HepG2 (cell line): ENCODE measurements around the gene ST3GAL2.

Experiments used
- NRL ChIP-seq: sonication (generic); formaldehyde crosslinking; IDR thresholded peaks from 2 replicates; pipeline ENCODE4 v1.5.0; 2020; ENCODE audit warnings: missing genetic modification reagents, mild to moderate bottlenecking, moderate library complexity, borderline replicate concordance
- RXRB ChIP-seq: IDR thresholded peaks from 2 replicates; pipeline ENCODE4 v1.6.1; 2016; ENCODE audit warnings: borderline replicate concordance, missing genetic modification reagents, missing compliant biosample characterization
- YY1 ChIP-seq: IDR thresholded peaks from 2 replicates; pipeline ENCODE4 v1.6.1; 2011; ENCODE audit warnings: low read length, low read depth, moderate library complexity, mild to moderate bottlenecking; ENCODE audit not compliant: insufficient read depth, insufficient replicate concordance
- ZNF747 ChIP-seq: sonication (generic); formaldehyde crosslinking; IDR thresholded peaks from 2 replicates; pipeline ENCODE4 v1.8.1; 2023; ENCODE audit warnings: missing genetic modification reagents, mild to moderate bottlenecking, borderline replicate concordance
- ZNF777 ChIP-seq: sonication (generic); formaldehyde crosslinking; IDR thresholded peaks from 2 replicates; pipeline ENCODE4 v1.4.0; 2020; ENCODE audit warnings: missing genetic modification reagents
- ZNF782 ChIP-seq: sonication (generic); formaldehyde crosslinking; IDR thresholded peaks from 2 replicates; pipeline ENCODE4 v1.4.0; 2020; ENCODE audit warnings: missing genetic modification reagents, mild to moderate bottlenecking, borderline replicate concordance
- TF ChIP-seq, protein P1 (sequence below): sonication (generic); formaldehyde crosslinking; IDR thresholded peaks from 2 replicates; pipeline ENCODE4 v1.5.0; 2020; ENCODE audit warnings: mild to moderate bottlenecking, missing genetic modification reagents, moderate library complexity
- TF ChIP-seq, protein P2 (sequence below): sonication (generic); formaldehyde crosslinking; IDR thresholded peaks from 2 replicates; pipeline ENCODE4 v1.4.0; 2020; ENCODE audit warnings: mild to moderate bottlenecking, missing genetic modification reagents

GRCh38 chr16:70402916-70403659 lies 35.8 kb downstream of the ST3GAL2 start:
- TF ChIP-seq, protein P1, sequence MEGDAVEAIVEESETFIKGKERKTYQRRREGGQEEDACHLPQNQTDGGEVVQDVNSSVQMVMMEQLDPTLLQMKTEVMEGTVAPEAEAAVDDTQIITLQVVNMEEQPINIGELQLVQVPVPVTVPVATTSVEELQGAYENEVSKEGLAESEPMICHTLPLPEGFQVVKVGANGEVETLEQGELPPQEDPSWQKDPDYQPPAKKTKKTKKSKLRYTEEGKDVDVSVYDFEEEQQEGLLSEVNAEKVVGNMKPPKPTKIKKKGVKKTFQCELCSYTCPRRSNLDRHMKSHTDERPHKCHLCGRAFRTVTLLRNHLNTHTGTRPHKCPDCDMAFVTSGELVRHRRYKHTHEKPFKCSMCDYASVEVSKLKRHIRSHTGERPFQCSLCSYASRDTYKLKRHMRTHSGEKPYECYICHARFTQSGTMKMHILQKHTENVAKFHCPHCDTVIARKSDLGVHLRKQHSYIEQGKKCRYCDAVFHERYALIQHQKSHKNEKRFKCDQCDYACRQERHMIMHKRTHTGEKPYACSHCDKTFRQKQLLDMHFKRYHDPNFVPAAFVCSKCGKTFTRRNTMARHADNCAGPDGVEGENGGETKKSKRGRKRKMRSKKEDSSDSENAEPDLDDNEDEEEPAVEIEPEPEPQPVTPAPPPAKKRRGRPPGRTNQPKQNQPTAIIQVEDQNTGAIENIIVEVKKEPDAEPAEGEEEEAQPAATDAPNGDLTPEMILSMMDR (CRISPR knock-in tag) = no peak
- TF ChIP-seq ZNF777 (CRISPR knock-in tag) (no peak), ZNF747 (no peak), RXRB (CRISPR knock-in tag) (no peak), ZNF782 (CRISPR knock-in tag) (no peak), NRL (CRISPR knock-in tag) (no peak), YY1 (no peak)
- TF ChIP-seq, protein P2, sequence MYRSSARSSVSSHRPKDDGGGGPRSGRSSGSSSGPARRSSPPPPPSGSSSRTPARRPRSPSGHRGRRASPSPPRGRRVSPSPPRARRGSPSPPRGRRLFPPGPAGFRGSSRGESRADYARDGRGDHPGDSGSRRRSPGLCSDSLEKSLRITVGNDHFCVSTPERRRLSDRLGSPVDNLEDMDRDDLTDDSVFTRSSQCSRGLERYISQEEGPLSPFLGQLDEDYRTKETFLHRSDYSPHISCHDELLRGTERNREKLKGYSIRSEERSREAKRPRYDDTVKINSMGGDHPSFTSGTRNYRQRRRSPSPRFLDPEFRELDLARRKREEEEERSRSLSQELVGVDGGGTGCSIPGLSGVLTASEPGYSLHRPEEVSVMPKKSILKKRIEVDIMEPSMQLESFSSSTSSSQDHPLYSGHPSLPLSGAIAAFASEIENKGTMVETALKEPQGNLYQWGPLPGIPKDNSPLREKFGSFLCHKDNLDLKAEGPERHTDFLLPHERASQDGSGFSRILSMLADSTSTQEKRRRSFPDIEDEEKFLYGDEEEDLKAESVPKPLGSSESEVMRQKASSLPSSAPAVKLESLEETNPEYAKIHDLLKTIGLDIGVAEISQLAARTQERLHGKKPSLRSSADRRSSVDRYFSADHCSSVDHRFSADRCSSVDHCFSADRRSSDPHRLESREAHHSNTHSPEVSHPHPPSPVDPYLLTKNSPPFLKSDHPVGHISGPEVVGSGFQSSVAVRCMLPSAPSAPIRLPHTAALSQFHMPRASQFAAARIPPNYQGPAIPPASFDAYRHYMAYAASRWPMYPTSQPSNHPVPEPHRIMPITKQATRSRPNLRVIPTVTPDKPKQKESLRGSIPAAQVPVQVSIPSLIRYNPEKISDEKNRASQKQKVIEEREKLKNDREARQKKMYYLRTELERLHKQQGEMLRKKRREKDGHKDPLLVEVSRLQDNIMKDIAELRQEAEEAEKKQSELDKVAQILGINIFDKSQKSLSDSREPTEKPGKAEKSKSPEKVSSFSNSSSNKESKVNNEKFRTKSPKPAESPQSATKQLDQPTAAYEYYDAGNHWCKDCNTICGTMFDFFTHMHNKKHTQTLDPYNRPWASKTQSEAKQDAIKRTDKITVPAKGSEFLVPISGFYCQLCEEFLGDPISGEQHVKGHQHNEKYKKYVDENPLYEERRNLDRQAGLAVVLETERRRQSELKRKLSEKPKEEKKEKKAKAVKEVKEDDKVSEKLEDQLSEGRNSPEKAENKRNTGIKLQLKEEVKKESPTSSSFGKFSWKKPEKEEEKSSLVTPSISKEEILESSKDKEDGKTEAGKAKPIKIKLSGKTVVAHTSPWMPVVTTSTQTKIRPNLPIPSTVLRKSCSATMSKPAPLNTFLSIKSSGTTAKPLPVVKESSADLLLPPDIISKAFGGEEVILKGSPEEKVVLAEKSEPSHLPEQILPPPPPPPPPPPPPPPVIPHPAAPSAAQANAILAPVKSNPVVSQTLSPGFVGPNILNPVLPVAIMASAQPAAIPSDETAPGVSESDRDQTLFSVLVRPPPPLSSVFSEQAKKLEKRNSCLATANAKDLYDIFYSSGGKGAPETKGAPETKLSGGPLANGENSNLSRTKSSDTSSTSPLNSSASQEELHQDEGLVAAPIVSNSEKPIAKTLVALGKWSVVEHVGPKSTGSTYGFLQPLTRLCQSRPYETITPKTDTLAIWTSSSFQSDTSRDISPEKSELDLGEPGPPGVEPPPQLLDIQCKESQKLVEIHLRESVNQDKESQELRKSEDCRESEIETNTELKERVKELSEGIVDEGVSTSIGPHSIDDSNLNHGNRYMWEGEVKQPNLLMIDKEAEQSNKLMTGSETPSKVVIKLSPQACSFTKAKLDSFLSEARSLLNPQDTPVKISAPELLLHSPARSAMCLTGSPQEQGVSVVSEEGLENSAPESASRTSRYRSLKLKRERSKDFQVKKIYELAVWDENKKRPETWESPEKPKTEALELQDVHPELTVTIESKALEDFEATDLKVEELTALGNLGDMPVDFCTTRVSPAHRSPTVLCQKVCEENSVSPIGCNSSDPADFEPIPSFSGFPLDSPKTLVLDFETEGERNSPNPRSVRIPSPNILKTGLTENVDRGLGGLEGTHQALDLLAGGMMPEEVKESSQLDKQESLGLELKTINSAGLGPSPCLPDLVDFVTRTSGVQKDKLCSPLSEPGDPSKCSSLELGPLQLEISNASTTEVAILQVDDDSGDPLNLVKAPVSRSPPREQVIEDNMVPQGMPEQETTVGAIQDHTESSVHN (CRISPR knock-in tag) = no peak
